Vagina (tissue), 2 donors: ENCODE data around the gene NLRP10.

Experiments used
- POLR2AphosphoS5 ChIP-seq, 2 donors: sonication (generic); formaldehyde crosslinking; IDR thresholded peaks; one replicate each; pipeline ENCODE4 v1.9.0; 2017; ENCODE audit warnings: antibody characterized with exemption in 2 of 2, mild to moderate bottlenecking in 2 of 2, low read depth in 1 of 2; ENCODE audit not compliant: insufficient read depth in 1 of 2
- TF ChIP-seq, protein P1 (sequence below), 3 experiments: fragments of 450-650 bp in 2 of 3; fragments of 200-600 bp in 1 of 3; sonication (generic) in 1 of 3; IDR thresholded peaks; one replicate each; pipeline ENCODE4 v1.5.1; 2017 to 2019; ENCODE audit warnings: antibody characterized with exemption in 3 of 3, mild to moderate bottlenecking in 2 of 3, moderate library complexity in 2 of 3

GRCh38 chr11:7941608-7942007 is 23.6 kb downstream of the NLRP10 start, which contains the start of gene OR10A3:
- TF ChIP-seq, protein P1, sequence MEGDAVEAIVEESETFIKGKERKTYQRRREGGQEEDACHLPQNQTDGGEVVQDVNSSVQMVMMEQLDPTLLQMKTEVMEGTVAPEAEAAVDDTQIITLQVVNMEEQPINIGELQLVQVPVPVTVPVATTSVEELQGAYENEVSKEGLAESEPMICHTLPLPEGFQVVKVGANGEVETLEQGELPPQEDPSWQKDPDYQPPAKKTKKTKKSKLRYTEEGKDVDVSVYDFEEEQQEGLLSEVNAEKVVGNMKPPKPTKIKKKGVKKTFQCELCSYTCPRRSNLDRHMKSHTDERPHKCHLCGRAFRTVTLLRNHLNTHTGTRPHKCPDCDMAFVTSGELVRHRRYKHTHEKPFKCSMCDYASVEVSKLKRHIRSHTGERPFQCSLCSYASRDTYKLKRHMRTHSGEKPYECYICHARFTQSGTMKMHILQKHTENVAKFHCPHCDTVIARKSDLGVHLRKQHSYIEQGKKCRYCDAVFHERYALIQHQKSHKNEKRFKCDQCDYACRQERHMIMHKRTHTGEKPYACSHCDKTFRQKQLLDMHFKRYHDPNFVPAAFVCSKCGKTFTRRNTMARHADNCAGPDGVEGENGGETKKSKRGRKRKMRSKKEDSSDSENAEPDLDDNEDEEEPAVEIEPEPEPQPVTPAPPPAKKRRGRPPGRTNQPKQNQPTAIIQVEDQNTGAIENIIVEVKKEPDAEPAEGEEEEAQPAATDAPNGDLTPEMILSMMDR (IDR thresholded peaks at IDR 0.05) = no peak
- no peak for TF ChIP-seq POLR2AphosphoS5 (IDR thresholded peaks at IDR 0.05; ENCODE audit: insufficient read depth in 1 of 2, low read depth in 1 of 2)
